ENCODE results near the gene SIRT7. TPM values are rescaled to one million over a fixed set of nuclear protein-coding genes. Genes with fewer than 3 reads are reported as not detected.

The SIRT7 gene
- polyA plus RNA-seq, result 2.1 and 2.4 TPM in 2 replicates

GRCh38 chr17:81917565-81918332, at the start of gene SIRT7:
SIRT7 (minus strand) TSS chr17:81918176; CDS start chr17:81918131, 45 bp downstream.

GRCh38 chr17:81961087-81961511, 43.1 kb upstream of the SIRT7 start, which contains the start of gene NOTUM:
NOTUM (minus strand) TSS chr17:81961187; CDS start chr17:81960909, 278 bp downstream.

GRCh38 chr17:81947189-81947588, 29.2 kb upstream of the SIRT7 start, which contains the start of gene MYADML2:
MYADML2 (minus strand) TSS chr17:81947233; CDS start chr17:81941741, 5,492 bp downstream.

GRCh38 chr17:81927653-81928543, 9.9 kb upstream of the SIRT7 start, which contains the start of gene MAFG:
MAFG (minus strand) TSS chr17:81927735; CDS start chr17:81923185, 4,550 bp downstream.

GRCh38 chr17:81911277-81911961, 6.6 kb downstream of the SIRT7 start, which contains the start of gene PCYT2:
PCYT2 (minus strand) TSS chr17:81911399; CDS start chr17:81911355, 44 bp downstream.

GRCh38 chr17:81902023-81902652, 15.8 kb downstream of the SIRT7 start, which contains the start of gene NPB:
NPB (plus strand) TSS chr17:81902238; CDS start chr17:81902278, 40 bp downstream.

GRCh38 chr17:81870981-81871386, 47.0 kb downstream of the SIRT7 start, which contains the start of gene ARHGDIA:
ARHGDIA (minus strand) TSS chr17:81871337; CDS start chr17:81869930, 1,407 bp downstream.

Other genes with a start within 250 kb of the SIRT7 start
- gene ARL16, start 234.4 kb downstream of the SIRT7 start, polyA plus RNA-seq, result 43.8 and 47.4 TPM in 2 replicates
- 6.0 and 6.1 TPM in 2 replicates for gene HGS, start 234.2 kb downstream of the SIRT7 start, polyA plus RNA-seq
- 2.6 and 10.2 TPM in 2 replicates for gene MRPL12, start 214.8 kb downstream of the SIRT7 start, polyA plus RNA-seq
- gene SLC25A10, start 205.9 kb downstream of the SIRT7 start, polyA plus RNA-seq, result 0.13 TPM in 1 of 2 replicates, not detected in the other
- gene GCGR, start 114.0 kb downstream of the SIRT7 start, polyA plus RNA-seq, result not detected in 2 replicates
- 15.2 TPM in 2 replicates for gene MCRIP1, start 84.9 kb downstream of the SIRT7 start, polyA plus RNA-seq
- gene PPP1R27, start 83.1 kb downstream of the SIRT7 start, polyA plus RNA-seq, result not detected in 2 replicates
- gene P4HB, start 57.6 kb downstream of the SIRT7 start, polyA plus RNA-seq, result 16.9 and 26.2 TPM in 2 replicates
- gene ARHGDIA, start 46.8 kb downstream of the SIRT7 start, polyA plus RNA-seq, result 17.8 and 18.9 TPM in 2 replicates
- gene ALYREF, start 26.6 kb downstream of the SIRT7 start, polyA plus RNA-seq, result 2.3 and 3.9 TPM in 2 replicates
- 151 and 201 TPM in 2 replicates for gene ANAPC11, start 26.5 kb downstream of the SIRT7 start, polyA plus RNA-seq
- gene NPB, start 15.9 kb downstream of the SIRT7 start, polyA plus RNA-seq, result not detected in 2 replicates
- 1.5 and 1.6 TPM in 2 replicates for gene PCYT2, start 6.8 kb downstream of the SIRT7 start, polyA plus RNA-seq
- gene MAFG, start 9.6 kb upstream of the SIRT7 start, polyA plus RNA-seq, result 3.9 and 7.6 TPM in 2 replicates
- 1.6 TPM in 1 of 2 replicates, not detected in the other for gene PYCR1, start 19.1 kb upstream of the SIRT7 start, polyA plus RNA-seq
- gene MYADML2, start 29.1 kb upstream of the SIRT7 start, polyA plus RNA-seq, result 0.26 and 0.84 TPM in 2 replicates
- gene NOTUM, start 43.0 kb upstream of the SIRT7 start, polyA plus RNA-seq, result not detected in 2 replicates
- gene ASPSCR1, start 59.5 kb upstream of the SIRT7 start, polyA plus RNA-seq, result 1.0 and 6.4 TPM in 2 replicates
- gene CENPX, start 104.7 kb upstream of the SIRT7 start, polyA plus RNA-seq, result 33.3 and 49.2 TPM in 2 replicates
- not detected in 2 replicates for gene LRRC45, start 105.1 kb upstream of the SIRT7 start, polyA plus RNA-seq
- gene RAC3, start 113.5 kb upstream of the SIRT7 start, polyA plus RNA-seq, result not detected in 2 replicates
- 74.0 and 147 TPM in 2 replicates for gene DCXR, start 119.5 kb upstream of the SIRT7 start, polyA plus RNA-seq
- gene RFNG, start 133.6 kb upstream of the SIRT7 start, polyA plus RNA-seq, result 1.4 and 2.1 TPM in 2 replicates
- 29.3 and 31.1 TPM in 2 replicates for gene GPS1, start 133.7 kb upstream of the SIRT7 start, polyA plus RNA-seq
- gene DUS1L, start 147.6 kb upstream of the SIRT7 start, polyA plus RNA-seq, result 11.3 and 13.6 TPM in 2 replicates
- gene FASN, start 180.1 kb upstream of the SIRT7 start, polyA plus RNA-seq, result 0.54 and 0.66 TPM in 2 replicates

All from Purkinje cell (primary cell).